Esophagus mucosa (tissue), 1 donor: ENCODE measurements around the gene SHE. TPM values are rescaled to one million over a fixed set of nuclear protein-coding genes. Genes with fewer than 3 reads are reported as not detected.
A peak's percentile ranks its signal among the peaks of the same experiment; 100 is the strongest.

Experiments
- ATAC-seq: fragments of 200-7000 bp; cut with Tn5 transposase; one replicate; pipeline ENCODE4 v1.9.1; 2020
- total RNA-seq: library from RNA; stranded (reverse); gene quantifications from one replicate; pipeline ENCODE4 v1.2.4, GENCODE V29; 2023
- donor health status: DM: yes; HTN: yes; CAD: no.

The SHE gene
- total RNA-seq, 1 donor from 2014 or later: 1.4 TPM

DNA sequence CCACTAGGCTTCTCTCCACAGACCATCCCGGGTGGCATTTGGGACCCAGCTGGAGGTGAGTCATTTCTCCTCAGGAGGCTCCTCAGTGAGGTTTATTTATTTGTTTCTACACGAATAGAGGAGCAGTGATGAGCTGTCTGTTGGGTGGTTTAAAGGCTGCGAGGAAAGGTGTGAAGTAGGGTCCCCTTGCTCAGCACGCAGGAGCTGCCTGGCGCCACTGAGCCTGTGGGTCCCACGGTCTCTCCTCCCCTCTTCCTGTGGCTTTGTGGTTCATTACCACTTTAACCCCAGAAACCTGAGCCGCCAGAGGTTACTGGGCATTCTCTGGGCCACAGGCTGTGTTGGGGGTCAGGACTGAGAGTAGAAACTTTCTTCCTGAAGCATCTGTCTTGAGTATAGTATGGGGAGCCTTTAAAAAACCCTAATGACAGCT lies 57.2 kb downstream of the SHE start:
- ATAC-seq: no peak

GRCh38 chr1:154443274-154444013 lies 58.8 kb downstream of the SHE start:
- ATAC-seq: peak; percentile 52

- no peak for ATAC-seq
These were observed 60.0 kb downstream of the SHE start for GRCh38 chr1:154442006-154442740.

DNA sequence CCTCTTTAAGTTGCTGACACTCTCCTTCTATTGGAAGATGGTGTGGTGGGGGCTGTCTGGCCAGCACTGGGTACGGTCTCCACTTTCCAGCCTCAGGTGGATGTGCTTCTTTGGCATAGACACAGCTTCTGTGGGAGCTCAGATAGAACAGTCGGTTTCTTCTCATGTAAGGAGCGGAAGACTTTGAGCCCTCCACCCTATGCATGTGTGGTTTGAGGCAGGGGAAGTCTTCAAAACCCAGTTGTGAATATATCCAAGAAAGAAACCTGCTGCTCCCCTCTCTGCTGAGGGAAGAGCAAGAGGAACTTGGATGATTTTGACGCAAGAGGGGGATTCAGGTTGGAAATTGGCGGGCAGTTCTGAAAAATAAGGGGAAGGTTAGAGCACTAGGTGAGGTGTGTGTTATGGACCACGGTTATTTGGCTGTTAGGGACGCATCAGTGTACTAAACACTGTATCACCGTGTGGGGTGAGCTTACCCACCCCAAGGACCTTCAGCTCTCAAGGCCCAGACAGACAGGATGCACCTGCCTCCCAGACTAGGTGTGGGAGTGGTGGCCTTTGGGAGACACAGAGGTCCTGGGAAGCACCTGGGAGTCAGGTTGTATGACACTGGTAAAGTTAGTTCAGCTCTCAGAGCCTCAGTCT lies 60.8 kb downstream of the SHE start:
- ATAC-seq: no peak

- no peak for ATAC-seq
These were observed 62.0 kb downstream of the SHE start for GRCh38 chr1:154440036-154440804.

DNA sequence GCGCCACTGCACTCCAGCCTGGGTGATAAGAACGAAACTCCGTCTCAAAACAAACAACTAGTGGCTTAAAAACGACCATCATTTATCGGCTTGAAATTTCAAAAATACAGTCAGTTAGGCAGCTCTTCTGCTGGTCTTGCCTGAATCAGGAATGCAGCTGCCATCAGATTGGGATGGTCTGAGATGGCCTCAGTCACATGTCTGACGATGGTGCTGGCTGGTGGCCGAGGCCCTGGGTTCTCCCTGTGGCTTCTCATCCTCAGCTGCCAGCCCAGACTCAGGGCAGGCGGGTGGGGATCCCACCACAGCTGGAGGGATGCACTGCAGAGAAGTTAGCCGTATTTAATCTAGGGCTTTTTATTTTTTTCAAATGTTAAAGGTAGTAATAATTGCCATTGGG lies 65.8 kb downstream of the SHE start:
- no peak for ATAC-seq

GRCh38 chr1:154435599-154436200 lies 66.5 kb downstream of the SHE start:
- no peak for ATAC-seq

DNA sequence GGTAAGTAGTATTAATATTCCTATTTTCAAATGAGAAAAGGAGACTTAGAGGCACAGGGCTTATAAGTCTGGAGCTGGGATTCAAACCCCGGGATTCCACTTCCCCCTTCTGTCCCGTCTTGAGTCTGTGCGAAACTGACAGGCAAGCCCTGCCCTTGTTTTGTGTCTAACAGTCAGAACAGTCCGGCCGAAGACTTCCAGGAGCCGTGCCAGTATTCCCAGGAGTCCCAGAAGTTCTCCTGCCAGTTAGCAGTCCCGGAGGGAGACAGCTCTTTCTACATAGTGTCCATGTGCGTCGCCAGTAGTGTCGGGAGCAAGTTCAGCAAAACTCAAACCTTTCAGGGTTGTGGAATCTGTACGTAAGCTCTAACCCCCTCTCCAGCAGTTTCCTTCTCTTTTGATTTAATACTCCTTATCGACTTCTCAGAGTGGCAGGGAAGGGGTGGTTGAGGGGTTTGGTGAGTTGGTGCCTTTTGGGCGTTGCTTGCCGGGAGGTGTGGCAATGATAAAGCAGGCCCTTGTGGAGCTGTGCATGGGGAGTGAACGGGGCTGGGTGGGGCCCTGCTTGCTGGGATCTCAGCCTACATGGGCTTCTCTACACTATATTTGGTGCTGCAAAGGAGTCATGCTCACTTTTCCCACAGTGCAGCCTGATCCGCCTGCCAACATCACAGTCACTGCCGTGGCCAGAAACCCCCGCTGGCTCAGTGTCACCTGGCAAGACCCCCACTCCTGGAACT lies 67.7 kb downstream of the SHE start:
- ATAC-seq: no peak

- peak; percentile 86 for ATAC-seq
These were observed 68.9 kb downstream of the SHE start for GRCh38 chr1:154433161-154433764.

DNA sequence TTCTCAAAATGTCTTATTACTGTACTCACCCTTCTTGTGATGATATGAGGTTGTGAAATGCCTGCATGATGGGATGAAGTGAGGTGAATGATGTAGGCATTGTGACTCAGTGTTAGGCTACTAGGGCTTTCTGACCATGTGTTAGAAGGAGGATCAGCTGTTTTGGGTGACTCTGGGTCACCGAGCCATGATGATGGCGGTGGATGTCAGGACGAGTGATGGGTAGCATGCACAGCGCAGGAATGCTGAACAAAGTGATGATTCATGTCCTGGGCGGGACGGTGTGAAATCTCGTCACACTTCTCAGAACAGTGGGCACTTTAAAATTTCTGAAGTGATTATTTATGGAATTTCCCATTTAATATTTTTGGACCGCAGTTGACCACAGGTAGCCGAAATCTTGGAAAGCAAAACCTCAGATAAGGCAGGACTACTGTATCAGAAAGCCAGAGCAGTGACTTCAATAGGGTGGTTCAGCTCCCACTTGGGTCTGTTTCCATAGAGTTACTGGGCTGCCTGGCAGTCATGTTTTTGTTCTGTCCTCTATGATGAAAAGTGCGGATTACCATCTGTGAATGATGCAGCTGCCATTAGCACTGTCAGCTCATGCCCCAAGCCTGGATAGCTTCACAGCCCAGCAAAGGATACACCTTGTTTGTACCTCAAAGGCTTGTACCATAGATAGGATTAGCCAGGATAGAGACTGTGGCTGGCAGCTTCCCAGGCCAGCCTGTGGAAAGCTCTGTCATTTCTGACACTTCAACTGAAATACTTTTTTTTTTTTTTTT lies 70.4 kb downstream of the SHE start:
- ATAC-seq: peak; percentile 75

- ATAC-seq: no peak
These were observed 71.3 kb downstream of the SHE start for GRCh38 chr1:154430903-154431302.

DNA sequence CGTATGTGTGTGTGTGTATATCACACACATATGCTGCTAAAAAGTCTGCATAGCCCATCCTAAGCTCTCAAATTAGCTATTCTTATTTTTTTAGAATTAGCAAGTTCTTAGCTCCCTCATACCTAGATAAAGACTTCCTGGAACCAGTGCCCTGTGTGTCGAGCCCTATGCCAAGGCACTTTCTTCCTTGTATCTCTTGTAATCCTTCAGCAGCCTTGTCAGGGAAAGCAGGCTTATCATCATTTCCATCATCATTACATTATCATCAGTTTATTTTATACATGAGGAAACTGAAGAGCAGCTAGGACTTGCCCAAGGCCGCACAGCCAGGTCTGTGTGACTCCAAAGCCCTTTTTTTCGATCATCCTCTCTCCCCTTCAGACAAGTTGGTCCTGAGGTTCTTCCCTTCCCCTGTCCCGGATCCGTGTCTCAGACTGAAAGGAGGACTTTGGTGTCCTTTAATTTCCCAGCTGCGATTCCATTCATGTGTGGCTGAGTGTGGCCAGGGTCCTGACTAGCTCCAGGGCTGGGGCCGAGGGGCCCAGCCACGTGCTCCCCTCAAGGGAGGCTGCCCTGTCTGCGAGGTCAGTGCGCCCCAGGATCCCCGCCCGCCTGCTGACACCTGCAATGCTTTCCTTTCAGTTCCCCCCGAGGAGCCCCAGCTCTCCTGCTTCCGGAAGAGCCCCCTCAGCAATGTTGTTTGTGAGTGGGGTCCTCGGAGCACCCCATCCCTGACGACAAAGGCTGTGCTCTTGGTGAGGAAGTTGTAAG lies 72.2 kb downstream of the SHE start:
- no peak for ATAC-seq

Other genes with a start within 250 kb of the SHE start
- gene HAX1, start 229.8 kb downstream of the SHE start, total RNA-seq: 86.6 TPM
- not detected for gene AQP10, start 181.3 kb downstream of the SHE start, total RNA-seq
- 3.7 TPM for gene ATP8B2, start 176.9 kb downstream of the SHE start, total RNA-seq
- 6.1 TPM for gene IL6R, start 97.1 kb downstream of the SHE start, total RNA-seq
- gene TDRD10, start 193 bp downstream of the SHE start, total RNA-seq: 0.44 TPM
- 37.3 TPM for gene UBE2Q1, start 56.2 kb upstream of the SHE start, total RNA-seq
- 0.20 TPM for gene CHRNB2, start 65.4 kb upstream of the SHE start, total RNA-seq
- 77.4 TPM for gene ADAR, start 105.8 kb upstream of the SHE start, total RNA-seq